ENCODE measurements around the gene MOGAT1. TPM values are rescaled to one million over a fixed set of nuclear protein-coding genes. Genes with fewer than 3 reads are reported as not detected.
A peak's percentile ranks its signal among the peaks of the same experiment; 100 is the strongest.

Gene MOGAT1
- total and polyA plus RNA-seq, 2 of the 13 experiments (the other 11 are each of a cell fraction or from before 2014, with no cell fraction given), result 0.98 to 4.3 TPM

DNA sequence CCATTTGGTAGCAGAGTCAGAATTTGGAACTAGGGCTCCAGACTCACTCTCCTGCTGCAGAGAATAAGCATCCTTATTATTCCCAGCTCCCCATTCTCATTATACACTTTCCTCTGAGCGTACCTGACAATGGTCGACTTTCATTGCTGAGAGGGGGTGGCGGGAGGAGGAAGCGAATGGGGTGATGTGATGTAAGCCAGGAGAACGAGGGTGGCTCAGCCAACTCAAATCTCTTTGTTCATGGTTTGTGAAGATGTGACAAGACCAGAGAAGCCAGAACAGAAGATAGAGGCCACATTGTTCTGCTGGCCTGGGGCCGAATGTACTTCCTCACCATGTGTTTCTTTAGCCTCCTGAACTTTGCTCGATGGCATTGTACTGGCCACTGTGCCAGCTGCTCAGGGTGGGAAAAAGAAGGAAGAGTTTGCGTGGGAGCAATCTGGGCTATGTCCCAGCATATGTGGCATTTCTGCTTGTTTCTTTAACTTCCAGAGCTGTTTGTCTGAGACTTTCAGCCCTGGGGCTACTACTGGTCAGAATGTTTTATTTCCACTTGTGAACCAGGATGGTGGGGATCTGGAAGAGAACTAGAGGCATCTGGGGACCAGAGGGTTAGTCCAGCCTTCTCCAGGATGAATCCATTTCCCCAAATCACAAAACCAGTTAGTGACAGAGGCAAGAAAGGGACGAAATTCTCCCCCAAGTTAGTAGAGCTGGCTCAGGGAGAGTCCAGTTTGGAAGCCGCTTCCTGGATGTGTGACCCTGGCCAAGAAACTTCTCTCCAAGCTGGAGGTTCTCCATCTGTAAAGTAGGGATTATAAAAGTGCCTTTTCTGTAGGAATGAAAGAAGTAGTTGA is 62.6 kb downstream of the MOGAT1 start (continued):
- TF ChIP-seq, protein P1, sequence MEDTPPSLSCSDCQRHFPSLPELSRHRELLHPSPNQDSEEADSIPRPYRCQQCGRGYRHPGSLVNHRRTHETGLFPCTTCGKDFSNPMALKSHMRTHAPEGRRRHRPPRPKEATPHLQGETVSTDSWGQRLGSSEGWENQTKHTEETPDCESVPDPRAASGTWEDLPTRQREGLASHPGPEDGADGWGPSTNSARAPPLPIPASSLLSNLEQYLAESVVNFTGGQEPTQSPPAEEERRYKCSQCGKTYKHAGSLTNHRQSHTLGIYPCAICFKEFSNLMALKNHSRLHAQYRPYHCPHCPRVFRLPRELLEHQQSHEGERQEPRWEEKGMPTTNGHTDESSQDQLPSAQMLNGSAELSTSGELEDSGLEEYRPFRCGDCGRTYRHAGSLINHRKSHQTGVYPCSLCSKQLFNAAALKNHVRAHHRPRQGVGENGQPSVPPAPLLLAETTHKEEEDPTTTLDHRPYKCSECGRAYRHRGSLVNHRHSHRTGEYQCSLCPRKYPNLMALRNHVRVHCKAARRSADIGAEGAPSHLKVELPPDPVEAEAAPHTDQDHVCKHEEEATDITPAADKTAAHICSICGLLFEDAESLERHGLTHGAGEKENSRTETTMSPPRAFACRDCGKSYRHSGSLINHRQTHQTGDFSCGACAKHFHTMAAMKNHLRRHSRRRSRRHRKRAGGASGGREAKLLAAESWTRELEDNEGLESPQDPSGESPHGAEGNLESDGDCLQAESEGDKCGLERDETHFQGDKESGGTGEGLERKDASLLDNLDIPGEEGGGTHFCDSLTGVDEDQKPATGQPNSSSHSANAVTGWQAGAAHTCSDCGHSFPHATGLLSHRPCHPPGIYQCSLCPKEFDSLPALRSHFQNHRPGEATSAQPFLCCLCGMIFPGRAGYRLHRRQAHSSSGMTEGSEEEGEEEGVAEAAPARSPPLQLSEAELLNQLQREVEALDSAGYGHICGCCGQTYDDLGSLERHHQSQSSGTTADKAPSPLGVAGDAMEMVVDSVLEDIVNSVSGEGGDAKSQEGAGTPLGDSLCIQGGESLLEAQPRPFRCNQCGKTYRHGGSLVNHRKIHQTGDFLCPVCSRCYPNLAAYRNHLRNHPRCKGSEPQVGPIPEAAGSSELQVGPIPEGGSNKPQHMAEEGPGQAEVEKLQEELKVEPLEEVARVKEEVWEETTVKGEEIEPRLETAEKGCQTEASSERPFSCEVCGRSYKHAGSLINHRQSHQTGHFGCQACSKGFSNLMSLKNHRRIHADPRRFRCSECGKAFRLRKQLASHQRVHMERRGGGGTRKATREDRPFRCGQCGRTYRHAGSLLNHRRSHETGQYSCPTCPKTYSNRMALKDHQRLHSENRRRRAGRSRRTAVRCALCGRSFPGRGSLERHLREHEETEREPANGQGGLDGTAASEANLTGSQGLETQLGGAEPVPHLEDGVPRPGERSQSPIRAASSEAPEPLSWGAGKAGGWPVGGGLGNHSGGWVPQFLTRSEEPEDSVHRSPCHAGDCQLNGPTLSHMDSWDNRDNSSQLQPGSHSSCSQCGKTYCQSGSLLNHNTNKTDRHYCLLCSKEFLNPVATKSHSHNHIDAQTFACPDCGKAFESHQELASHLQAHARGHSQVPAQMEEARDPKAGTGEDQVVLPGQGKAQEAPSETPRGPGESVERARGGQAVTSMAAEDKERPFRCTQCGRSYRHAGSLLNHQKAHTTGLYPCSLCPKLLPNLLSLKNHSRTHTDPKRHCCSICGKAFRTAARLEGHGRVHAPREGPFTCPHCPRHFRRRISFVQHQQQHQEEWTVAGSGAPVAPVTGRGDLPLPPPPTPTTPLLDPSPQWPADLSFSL (CRISPR knock-in tag; IDR thresholded peaks at IDR 0.05), result no peak
- TF ChIP-seq ZNF383 (CRISPR knock-in tag; IDR thresholded peaks at IDR 0.05; ENCODE audit: borderline replicate concordance) (no peak), ZNF777 (CRISPR knock-in tag; IDR thresholded peaks at IDR 0.05) (no peak; the same call in 1 of the 2 replicates), ZNF224 (CRISPR knock-in tag; IDR thresholded peaks at IDR 0.05) (no peak), ZNF335 (CRISPR knock-in tag; IDR thresholded peaks at IDR 0.05) (peak; percentile 58; the same call in 1 of the 2 replicates), ZNF34 (CRISPR knock-in tag; IDR thresholded peaks at IDR 0.05; ENCODE audit: borderline replicate concordance) (peak; percentile 72; the same call in 1 of the 2 replicates), ATF7-NPFF (CRISPR knock-in tag; IDR thresholded peaks at IDR 0.05; ENCODE audit: low read depth) (peak; percentile 50; the same call in 1 of the 2 replicates), NPAS2 (CRISPR knock-in tag; IDR thresholded peaks at IDR 0.05; ENCODE audit: borderline replicate concordance) (no peak), RARG (CRISPR knock-in tag; IDR thresholded peaks at IDR 0.05; ENCODE audit: low read depth) (no peak), SIX1 (CRISPR knock-in tag; IDR thresholded peaks at IDR 0.05; ENCODE audit: borderline replicate concordance) (no peak), TAF1 (CRISPR knock-in tag; IDR thresholded peaks at IDR 0.05) (peak; percentile 66), RBAK (CRISPR knock-in tag; IDR thresholded peaks at IDR 0.05) (no peak), CC2D1A (CRISPR knock-in tag; IDR thresholded peaks at IDR 0.05) (no peak), CCAR2 (optimal IDR thresholded peaks at IDR 0.05; ENCODE audit: low read depth, low read length) (no peak)
- TF ChIP-seq, protein P2, sequence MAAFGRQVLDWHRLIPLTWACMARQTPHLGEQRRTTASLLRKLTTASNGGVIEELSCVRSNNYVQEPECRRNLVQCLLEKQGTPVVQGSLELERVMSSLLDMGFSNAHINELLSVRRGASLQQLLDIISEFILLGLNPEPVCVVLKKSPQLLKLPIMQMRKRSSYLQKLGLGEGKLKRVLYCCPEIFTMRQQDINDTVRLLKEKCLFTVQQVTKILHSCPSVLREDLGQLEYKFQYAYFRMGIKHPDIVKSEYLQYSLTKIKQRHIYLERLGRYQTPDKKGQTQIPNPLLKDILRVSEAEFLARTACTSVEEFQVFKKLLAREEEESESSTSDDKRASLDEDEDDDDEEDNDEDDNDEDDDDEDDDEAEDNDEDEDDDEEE (CRISPR knock-in tag; IDR thresholded peaks at IDR 0.05), result no peak; the same call in 1 of the 2 replicates
- TF ChIP-seq, protein P3, sequence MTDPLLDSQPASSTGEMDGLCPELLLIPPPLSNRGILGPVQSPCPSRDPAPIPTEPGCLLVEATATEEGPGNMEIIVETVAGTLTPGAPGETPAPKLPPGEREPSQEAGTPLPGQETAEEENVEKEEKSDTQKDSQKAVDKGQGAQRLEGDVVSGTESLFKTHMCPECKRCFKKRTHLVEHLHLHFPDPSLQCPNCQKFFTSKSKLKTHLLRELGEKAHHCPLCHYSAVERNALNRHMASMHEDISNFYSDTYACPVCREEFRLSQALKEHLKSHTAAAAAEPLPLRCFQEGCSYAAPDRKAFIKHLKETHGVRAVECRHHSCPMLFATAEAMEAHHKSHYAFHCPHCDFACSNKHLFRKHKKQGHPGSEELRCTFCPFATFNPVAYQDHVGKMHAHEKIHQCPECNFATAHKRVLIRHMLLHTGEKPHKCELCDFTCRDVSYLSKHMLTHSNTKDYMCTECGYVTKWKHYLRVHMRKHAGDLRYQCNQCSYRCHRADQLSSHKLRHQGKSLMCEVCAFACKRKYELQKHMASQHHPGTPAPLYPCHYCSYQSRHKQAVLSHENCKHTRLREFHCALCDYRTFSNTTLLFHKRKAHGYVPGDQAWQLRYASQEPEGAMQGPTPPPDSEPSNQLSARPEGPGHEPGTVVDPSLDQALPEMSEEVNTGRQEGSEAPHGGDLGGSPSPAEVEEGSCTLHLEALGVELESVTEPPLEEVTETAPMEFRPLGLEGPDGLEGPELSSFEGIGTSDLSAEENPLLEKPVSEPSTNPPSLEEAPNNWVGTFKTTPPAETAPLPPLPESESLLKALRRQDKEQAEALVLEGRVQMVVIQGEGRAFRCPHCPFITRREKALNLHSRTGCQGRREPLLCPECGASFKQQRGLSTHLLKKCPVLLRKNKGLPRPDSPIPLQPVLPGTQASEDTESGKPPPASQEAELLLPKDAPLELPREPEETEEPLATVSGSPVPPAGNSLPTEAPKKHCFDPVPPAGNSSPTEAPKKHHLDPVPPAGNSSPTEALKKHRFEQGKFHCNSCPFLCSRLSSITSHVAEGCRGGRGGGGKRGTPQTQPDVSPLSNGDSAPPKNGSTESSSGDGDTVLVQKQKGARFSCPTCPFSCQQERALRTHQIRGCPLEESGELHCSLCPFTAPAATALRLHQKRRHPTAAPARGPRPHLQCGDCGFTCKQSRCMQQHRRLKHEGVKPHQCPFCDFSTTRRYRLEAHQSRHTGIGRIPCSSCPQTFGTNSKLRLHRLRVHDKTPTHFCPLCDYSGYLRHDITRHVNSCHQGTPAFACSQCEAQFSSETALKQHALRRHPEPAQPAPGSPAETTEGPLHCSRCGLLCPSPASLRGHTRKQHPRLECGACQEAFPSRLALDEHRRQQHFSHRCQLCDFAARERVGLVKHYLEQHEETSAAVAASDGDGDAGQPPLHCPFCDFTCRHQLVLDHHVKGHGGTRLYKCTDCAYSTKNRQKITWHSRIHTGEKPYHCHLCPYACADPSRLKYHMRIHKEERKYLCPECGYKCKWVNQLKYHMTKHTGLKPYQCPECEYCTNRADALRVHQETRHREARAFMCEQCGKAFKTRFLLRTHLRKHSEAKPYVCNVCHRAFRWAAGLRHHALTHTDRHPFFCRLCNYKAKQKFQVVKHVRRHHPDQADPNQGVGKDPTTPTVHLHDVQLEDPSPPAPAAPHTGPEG (CRISPR knock-in tag; IDR thresholded peaks at IDR 0.05), result no peak

Measured in HepG2 (cell line).